GM12878 (cell line): ENCODE data around the gene DOCK9. TPM values are rescaled to one million over a fixed set of nuclear protein-coding genes. Genes with fewer than 3 reads are reported as not detected.

Experiments used
- ATAC-seq: fragments of 200-7000 bp; cut with Tn5 transposase; 3 replicates; pipeline ENCODE4 v1.9.1; 2020; ENCODE audit warnings: mild to moderate bottlenecking, moderate library complexity
- BruUV-seq: library from RNA; stranded (reverse); fragments of 400-500 nt; replicated peaks from 2 replicates; lab custom pipeline; 2021; lab: Mats Ljungman, UMichigan
- CTCF ChIA-PET: fragments of 300-600 bp; sonication (Branson Sonifier 250); formaldehyde crosslinking; extraction: SDS; loops from one replicate; lab custom pipeline; 2021; ENCODE audit warnings: inconsistent platforms; lab: Yijun Ruan, JAX
- POLR2A ChIA-PET: fragments of 350-600 bp; formaldehyde crosslinking; extraction: SDS; loops from one replicate; lab custom pipeline; 2021; ENCODE audit warnings: inconsistent platforms; lab: Charles Lee
- RAD21 ChIA-PET: fragments of 300-600 bp; sonication (Branson Sonifier 250); formaldehyde crosslinking; loops from one replicate; lab custom pipeline; 2023; ENCODE audit warnings: antibody characterized with exemption; ENCODE audit not compliant: unreplicated experiment; lab: Charles Lee
- SMC1A ChIA-PET: fragments of 300-600 bp; sonication (Branson Sonifier 250); formaldehyde crosslinking; loops from one replicate; lab custom pipeline; 2023; ENCODE audit not compliant: unreplicated experiment, uncharacterized antibody; lab: Charles Lee
- DNase-seq: peaks from one replicate; pipeline ENCODE4 v3.0.0-alpha.2; 2011; ENCODE audit warnings: low read depth, low spot score
- FAIRE-seq: peaks from 3 replicates; lab custom pipeline; 2011; peaks lifted over from hg19 to GRCh38; lab: Jason Lieb, UNC
- H2AFZ ChIP-seq: 2 replicates; pipeline ENCODE4 v1.6.0; 2011; ENCODE audit warnings: low read depth, low read length, control low read depth; ENCODE audit not compliant: control insufficient read depth
- H3K27ac ChIP-seq: 2 replicates; pipeline ENCODE4 v1.5.1; 2011; ENCODE audit warnings: control low read depth; ENCODE audit not compliant: control insufficient read depth, insufficient read depth
- H3K27me3 ChIP-seq, 2 experiments: replicated peaks in 1 of 2; 2 replicates each; pipeline versions ENCODE4 v1.6.0 to v1.6.1; 2011; ENCODE audit warnings: low read length in 1 of 2; ENCODE audit not compliant: control insufficient read depth in 2 of 2, insufficient read depth in 2 of 2
- H3K36me3 ChIP-seq, 2 experiments: 2 replicates each; pipeline ENCODE4 v1.5.1; 2011; ENCODE audit warnings: low read length in 1 of 2; ENCODE audit not compliant: control insufficient read depth in 2 of 2, insufficient read depth in 2 of 2
- H3K4me1 ChIP-seq: 2 replicates; pipeline ENCODE4 v1.6.1; 2011; ENCODE audit warnings: mild to moderate bottlenecking, low read length, moderate library complexity, mixed read lengths; ENCODE audit not compliant: control insufficient read depth, insufficient read depth
- H3K4me2 ChIP-seq: 2 replicates; pipeline ENCODE4 v1.6.0; 2011; ENCODE audit warnings: control low read depth; ENCODE audit not compliant: control insufficient read depth, insufficient read depth
- H3K4me3 ChIP-seq: fragments of 200-600 bp; sonication (generic); 2 replicates; pipeline ENCODE4 v1.5.1; 2016
- H3K79me2 ChIP-seq: 2 replicates; pipeline ENCODE4 v1.6.0; 2011; ENCODE audit warnings: low read length; ENCODE audit not compliant: control insufficient read depth, insufficient read depth
- H3K9ac ChIP-seq: 2 replicates; pipeline ENCODE4 v1.8.0; 2011; ENCODE audit warnings: low read length, control low read depth, mixed read lengths; ENCODE audit not compliant: control insufficient read depth, insufficient read depth
- H3K9me3 ChIP-seq: replicated peaks from 3 replicates; pipeline ENCODE4 v1.5.1; 2011; ENCODE audit warnings: mild to moderate bottlenecking, low read length; ENCODE audit not compliant: control insufficient read depth, insufficient read depth
- H4K20me1 ChIP-seq: 2 replicates; pipeline ENCODE4 v1.6.0; 2011; ENCODE audit not compliant: control insufficient read depth, insufficient read depth
- BMI1 ChIP-seq: fragments of 450-650 bp; IDR thresholded peaks from 2 replicates; pipeline ENCODE4 v1.6.1; 2016; ENCODE audit warnings: mild to moderate bottlenecking, moderate library complexity, borderline replicate concordance
- CBFB ChIP-seq: IDR thresholded peaks from 2 replicates; pipeline ENCODE4 v1.6.1; 2016; ENCODE audit warnings: antibody characterized with exemption, low read depth
- IRF4 ChIP-seq: IDR thresholded peaks from 2 replicates; pipeline ENCODE4 v1.6.1; 2011; ENCODE audit warnings: low read depth, low read length
- RAD51 ChIP-seq: fragments of 450-650 bp; IDR thresholded peaks from 2 replicates; pipeline ENCODE4 v1.6.1; 2016; ENCODE audit warnings: moderate library complexity, mild to moderate bottlenecking, inconsistent platforms
- SIX5 ChIP-seq: IDR thresholded peaks from 2 replicates; pipeline ENCODE4 v1.6.1; 2011; ENCODE audit warnings: mild to moderate bottlenecking, low read depth, low read length, moderate library complexity; ENCODE audit not compliant: severe bottlenecking
- SRF ChIP-seq, 2 experiments: IDR thresholded peaks; 2 replicates each; pipeline ENCODE4 v1.6.1; 2011; ENCODE audit warnings: low read depth in 2 of 2, low read length in 2 of 2, mild to moderate bottlenecking in 1 of 2, moderate library complexity in 1 of 2
- TCF12 ChIP-seq: IDR thresholded peaks from 2 replicates; pipeline ENCODE4 v1.6.1; 2011; ENCODE audit warnings: low read depth, mild to moderate bottlenecking, low read length
- WGBS: methylation state at CpG from one replicate; pipeline ENCODE4 v1.1.6; 2016; ENCODE audit warnings: low lambda C conversion rate; ENCODE audit not compliant: insufficient replicate concordance, insufficient coverage; ENCODE audit errors: missing lambda C conversion rate; 5-methylcytosine and 5-hydroxymethylcytosine counted together
- in situ Hi-C: fragments of 300-500 bp; cut with MboI; formaldehyde crosslinking; loops from 9 replicates; pipeline ENCODE4 v1.14.3; 2018; ENCODE audit warnings: mixed read lengths
- intact Hi-C: fragments of 100-400 bp; cut with micrococcal nuclease; formaldehyde crosslinking; loops from one replicate; pipeline ENCODE4 v1.14.2; 2022; ENCODE audit not compliant: unreplicated experiment
- polyA plus RNA-seq, 11 experiments: library from polyadenylated mRNA; depleted of rRNA in 4 of 11; unstranded in 6 of 11; stranded (reverse) in 5 of 11; fragments of >200 nt; fragmentation: Nextera tagmentation in 4 of 11; fragmentation: Illumina TruSeq in 1 of 11; extraction: Ambion mirVana in 4 of 11; extraction: Trizol in 1 of 11; gene quantifications; 1 replicate in 1 of 11; 2 replicates in 10 of 11; pipeline versions ENCODE4 v1.2.1 to v1.2.3, GENCODE V29; 2011 to 2016; ENCODE audit warnings: inconsistent platforms in 2 of 11, missing spikeins in 2 of 11, low read depth in 1 of 11
- total RNA-seq, 4 experiments: library from RNA; depleted of rRNA in 3 of 4; stranded (reverse); fragments of >200 nt in 3 of 4; fragmentation: Illumina TruSeq in 1 of 4; extraction: Trizol in 1 of 4; gene quantifications; 2 replicates each; pipeline versions ENCODE4 v1.2.1 to v1.2.3, GENCODE V29; 2013 to 2021
- TF ChIP-seq, protein P1 (sequence below): IDR thresholded peaks from 2 replicates; pipeline ENCODE4 v1.6.1; 2011; ENCODE audit warnings: mild to moderate bottlenecking, low read depth, low read length, moderate library complexity; ENCODE audit not compliant: insufficient replicate concordance

DOCK9 gene
- total and polyA plus RNA-seq, 10 of the 15 experiments (the other 5 are each of a cell fraction or from before 2014, with no cell fraction given) = 0.09 to 2.9 (median 0.74) TPM

DNA sequence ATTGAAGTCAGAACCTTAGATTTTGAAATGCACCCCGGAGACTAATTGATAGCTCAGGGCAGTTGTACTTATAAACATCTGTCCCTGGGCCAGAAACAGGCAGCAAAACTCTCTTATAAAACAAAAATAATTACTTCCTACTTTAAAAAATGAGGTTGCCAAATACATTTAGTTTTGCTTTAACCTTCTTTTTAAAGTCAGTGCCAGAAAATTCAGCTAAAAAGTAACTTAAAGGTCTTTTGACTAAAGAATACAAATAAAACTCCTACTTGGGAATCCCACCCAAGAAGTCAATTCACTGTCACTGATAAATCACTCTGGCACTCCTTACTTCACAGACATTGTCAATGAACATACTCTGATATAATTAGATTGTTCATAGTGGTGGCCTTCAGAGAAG lies 60.7 kb downstream of the DOCK9 start:
- no peaks in the 10 kb centered on the region for H3K9me3 ChIP-seq
- in situ Hi-C loops (no loop called here), intact Hi-C loops (no loop called here)
- H3K27ac ChIP-seq = no peak overlapping the region
- ATAC-seq (no peak), FAIRE-seq (no peak), DNase-seq (no peak)
- H3K4me3 ChIP-seq = no peak overlapping the region
- no peak overlapping the region for H3K4me2 ChIP-seq
- H3K4me1 ChIP-seq = no peaks in the 10 kb centered on the region
- ChIA-PET CTCF (interaction anchor here (0.8 kb wide), 1 partner anchor 21 kb away, joined by 5 read pairs; no protein-coding TSS in a partner anchor), RAD21 (no interaction called here), POLR2A (no interaction called here), SMC1A (no interaction called here)
- TF ChIP-seq TCF12 (no peak), SIX5 (no peak), IRF4 (no peak), CBFB (no peak), SRF (IDR thresholded peaks at IDR 0.05; ENCODE audit: low read depth in 2 of 2, low read length in 2 of 2) (no peak), BMI1 (no peak), RAD51 (no peak)
- TF ChIP-seq, protein P1, sequence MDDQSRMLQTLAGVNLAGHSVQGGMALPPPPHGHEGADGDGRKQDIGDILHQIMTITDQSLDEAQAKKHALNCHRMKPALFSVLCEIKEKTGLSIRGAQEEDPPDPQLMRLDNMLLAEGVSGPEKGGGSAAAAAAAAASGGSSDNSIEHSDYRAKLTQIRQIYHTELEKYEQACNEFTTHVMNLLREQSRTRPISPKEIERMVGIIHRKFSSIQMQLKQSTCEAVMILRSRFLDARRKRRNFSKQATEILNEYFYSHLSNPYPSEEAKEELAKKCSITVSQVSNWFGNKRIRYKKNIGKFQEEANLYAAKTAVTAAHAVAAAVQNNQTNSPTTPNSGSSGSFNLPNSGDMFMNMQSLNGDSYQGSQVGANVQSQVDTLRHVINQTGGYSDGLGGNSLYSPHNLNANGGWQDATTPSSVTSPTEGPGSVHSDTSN = no peak
- H3K36me3 ChIP-seq = no peaks in the 10 kb centered on the region
- WGBS = 100% methylated on average over 1 of the region's 1 CpG
- no TSS peak for BruUV-seq
- H2AFZ ChIP-seq = no peak overlapping the region
- no peak overlapping the region for H3K9ac ChIP-seq
- H3K79me2 ChIP-seq = no peaks in the 10 kb centered on the region
- H4K20me1 ChIP-seq = no peaks in the 10 kb centered on the region
- H3K27me3 ChIP-seq = no peaks in the 10 kb centered on the region
